ENCODE measurements around the gene AKAP6. TPM values are rescaled to one million over a fixed set of nuclear protein-coding genes. Genes with fewer than 3 reads are reported as not detected.
A peak's percentile ranks its signal among the peaks of the same experiment; 100 is the strongest.

The AKAP6 gene
- total and polyA plus RNA-seq, 8 donors = 3.7 to 7.2 (median 6.0) TPM

- DNase-seq (no peak), ATAC-seq (no peak)
- H3K9me3 ChIP-seq = no peaks in the 10 kb centered on the region
- intact Hi-C loops (cut with DNase I) = no loop called here
- no peaks in the 10 kb centered on the region for H3K4me1 ChIP-seq
- TF ChIP-seq CTCF (IDR thresholded peaks at IDR 0.05) = no peak
- H3K36me3 ChIP-seq = no peaks in the 10 kb centered on the region
- no peak overlapping the region for H3K27ac ChIP-seq
- H3K27me3 ChIP-seq = no peaks in the 10 kb centered on the region
- no peak overlapping the region for H3K4me3 ChIP-seq
Observed at GRCh38 chr14:32341947-32342846, 13.1 kb downstream of the AKAP6 start.

DNA sequence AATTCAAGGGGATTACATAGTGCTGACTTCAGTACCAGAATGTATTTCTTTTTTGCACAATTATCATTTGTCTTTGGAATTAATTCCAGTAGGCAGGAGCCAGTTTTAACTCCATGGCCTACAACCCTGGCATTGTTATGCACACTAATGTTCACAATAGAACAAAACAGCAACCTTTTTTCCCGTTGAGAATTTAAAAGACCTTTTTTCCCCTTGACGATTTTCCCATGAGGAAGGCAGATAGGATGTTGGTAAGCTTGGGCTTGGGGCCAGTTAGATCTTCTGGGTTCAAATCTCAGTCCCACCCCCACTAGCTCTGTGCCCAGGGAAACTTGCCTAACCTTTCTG lies 13.7 kb downstream of the AKAP6 start:
- intact Hi-C loops (cut with DNase I) = no loop called here

GRCh38 chr14:32343926-32344430 lies 14.9 kb downstream of the AKAP6 start:
- DNase-seq (no peak), ATAC-seq (no peak)
- intact Hi-C loops (cut with DNase I) = no loop called here
- no peaks in the 10 kb centered on the region for H3K9me3 ChIP-seq
- H3K4me1 ChIP-seq = no peaks in the 10 kb centered on the region
- no peak overlapping the region for H3K27ac ChIP-seq
- H3K27me3 ChIP-seq = no peaks in the 10 kb centered on the region
- TF ChIP-seq CTCF (IDR thresholded peaks at IDR 0.05) = no peak
- no peaks in the 10 kb centered on the region for H3K36me3 ChIP-seq
- H3K4me3 ChIP-seq = no peak overlapping the region

More for the DNA sequence above, 13.7 kb downstream of the AKAP6 start:
- Histone ChIP-seq H3K27me3 (no peaks in the 10 kb centered on the region), H3K4me3 (no peak overlapping the region), H3K36me3 (no peaks in the 10 kb centered on the region), H3K9me3 (no peaks in the 10 kb centered on the region), H3K4me1 (no peaks in the 10 kb centered on the region), H3K27ac (no peak overlapping the region)
- TF ChIP-seq CTCF (IDR thresholded peaks at IDR 0.05) = no peak
- no peak for DNase-seq
- no peak for ATAC-seq

- intact Hi-C loops (cut with DNase I) = no loop called here
- no peaks in the 10 kb centered on the region for H3K9me3 ChIP-seq
- no peak overlapping the region for H3K4me3 ChIP-seq
- DNase-seq (peak in 1 of 4 donors; percentile 24), ATAC-seq (no peak)
- no peak for TF ChIP-seq CTCF (IDR thresholded peaks at IDR 0.05)
- H3K36me3 ChIP-seq = no peaks in the 10 kb centered on the region
- no peaks in the 10 kb centered on the region for H3K4me1 ChIP-seq
- H3K27ac ChIP-seq = no peak overlapping the region
- no peaks in the 10 kb centered on the region for H3K27me3 ChIP-seq
Observed at GRCh38 chr14:32345311-32345791, 16.3 kb downstream of the AKAP6 start.

- DNase-seq (no peak), ATAC-seq (no peak)
- no peaks in the 10 kb centered on the region for H3K4me1 ChIP-seq
- no peaks in the 10 kb centered on the region for H3K27me3 ChIP-seq
- no peaks in the 10 kb centered on the region for H3K36me3 ChIP-seq
- H3K9me3 ChIP-seq = peaks cover 0 to 2% of the 10 kb centered on the region in 2 donors
- intact Hi-C loops (cut with DNase I) = no loop called here
- H3K27ac ChIP-seq = no peak overlapping the region
- H3K4me3 ChIP-seq = no peak overlapping the region
- no peak for TF ChIP-seq CTCF (IDR thresholded peaks at IDR 0.05)
Observed at GRCh38 chr14:32349322-32349721, 20.2 kb downstream of the AKAP6 start.
